Epithelial cell of proximal tubule (primary cell): Measurements from ENCODE around the gene SHC1. TPM values are rescaled to one million over a fixed set of nuclear protein-coding genes. Genes with fewer than 3 reads are reported as not detected.

Source experiments
- DNase-seq: peaks from one replicate; pipeline ENCODE4 v3.0.0-alpha.2; 2011; ENCODE audit warnings: low read depth
- H3K4me3 ChIP-seq: 2 replicates; pipeline ENCODE4 v1.5.1; 2011; ENCODE audit warnings: low read depth, mild to moderate bottlenecking, low read length
- total RNA-seq: library from RNA; depleted of rRNA; stranded (reverse); fragments of >200 nt; gene quantifications from 2 replicates; pipeline ENCODE4 v1.2.3, GENCODE V29; 2015
- TF ChIP-seq, protein P1 (sequence below): conservative IDR thresholded peaks from 2 replicates; pipeline ENCODE4 v1.5.1; 2012; ENCODE audit warnings: low read depth, mild to moderate bottlenecking, low read length

SHC1 gene
- total RNA-seq, 1 donor from 2014 or later = 155 TPM

DNA sequence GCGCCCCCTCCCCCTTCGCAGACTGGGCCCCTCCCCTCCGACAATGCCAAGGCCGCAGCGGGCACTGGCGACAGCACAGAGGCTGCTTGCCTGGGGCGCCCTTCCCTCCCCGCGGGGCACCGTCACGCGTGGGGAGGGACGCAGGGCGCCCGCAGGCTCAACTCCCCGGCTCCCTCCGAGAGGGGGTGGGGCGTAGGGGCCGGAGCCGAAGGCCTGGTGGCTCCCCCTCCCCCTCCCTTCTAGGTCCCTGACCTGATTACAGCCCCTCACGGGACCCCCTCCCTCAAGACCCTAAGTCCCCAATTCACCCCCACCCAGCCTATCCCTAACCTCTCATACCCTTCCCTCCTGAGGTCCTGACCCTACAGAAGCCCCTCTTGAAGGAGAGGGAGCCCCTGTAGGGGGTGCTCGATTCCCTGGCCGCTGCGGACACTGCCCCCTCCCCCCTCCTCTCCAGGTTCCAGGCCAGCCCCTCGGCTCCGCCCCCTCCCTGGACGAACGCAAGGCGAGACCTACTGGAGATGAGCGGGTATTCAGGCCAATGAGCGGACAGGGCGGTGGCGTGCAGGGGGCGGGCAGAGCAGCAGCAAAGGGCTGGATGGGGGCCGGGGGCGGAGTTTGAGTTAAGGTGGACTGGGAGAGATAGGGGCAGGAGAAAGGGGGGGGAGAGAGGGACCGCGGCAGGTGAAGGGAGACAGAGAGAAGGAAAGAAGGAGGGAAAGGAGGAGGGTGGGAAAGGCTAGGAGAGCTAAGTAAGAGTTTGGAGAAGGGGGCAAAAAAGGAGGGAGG is 31.3 kb upstream of the SHC1 start:
- TF ChIP-seq, protein P1, sequence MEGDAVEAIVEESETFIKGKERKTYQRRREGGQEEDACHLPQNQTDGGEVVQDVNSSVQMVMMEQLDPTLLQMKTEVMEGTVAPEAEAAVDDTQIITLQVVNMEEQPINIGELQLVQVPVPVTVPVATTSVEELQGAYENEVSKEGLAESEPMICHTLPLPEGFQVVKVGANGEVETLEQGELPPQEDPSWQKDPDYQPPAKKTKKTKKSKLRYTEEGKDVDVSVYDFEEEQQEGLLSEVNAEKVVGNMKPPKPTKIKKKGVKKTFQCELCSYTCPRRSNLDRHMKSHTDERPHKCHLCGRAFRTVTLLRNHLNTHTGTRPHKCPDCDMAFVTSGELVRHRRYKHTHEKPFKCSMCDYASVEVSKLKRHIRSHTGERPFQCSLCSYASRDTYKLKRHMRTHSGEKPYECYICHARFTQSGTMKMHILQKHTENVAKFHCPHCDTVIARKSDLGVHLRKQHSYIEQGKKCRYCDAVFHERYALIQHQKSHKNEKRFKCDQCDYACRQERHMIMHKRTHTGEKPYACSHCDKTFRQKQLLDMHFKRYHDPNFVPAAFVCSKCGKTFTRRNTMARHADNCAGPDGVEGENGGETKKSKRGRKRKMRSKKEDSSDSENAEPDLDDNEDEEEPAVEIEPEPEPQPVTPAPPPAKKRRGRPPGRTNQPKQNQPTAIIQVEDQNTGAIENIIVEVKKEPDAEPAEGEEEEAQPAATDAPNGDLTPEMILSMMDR = peak; percentile 61
- DNase-seq = peak; percentile 80
- peak overlapping the region; percentile 74 for H3K4me3 ChIP-seq

DNA sequence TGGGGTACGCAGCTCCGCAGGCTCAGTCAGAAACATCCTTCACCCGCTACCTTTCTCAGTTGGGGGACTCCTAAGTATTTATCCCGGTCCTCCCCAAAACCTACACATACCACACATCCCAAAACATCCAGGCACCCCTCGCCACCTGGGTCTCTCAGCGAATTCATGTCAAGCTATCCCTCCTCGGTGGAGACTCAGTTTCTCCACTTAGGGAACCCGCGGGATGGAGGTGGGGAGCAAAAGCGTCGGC is 30.8 kb upstream of the SHC1 start:
- DNase-seq = no peak
- TF ChIP-seq, protein P1 = no peak
- peak overlapping the region; percentile 74 for H3K4me3 ChIP-seq

DNA sequence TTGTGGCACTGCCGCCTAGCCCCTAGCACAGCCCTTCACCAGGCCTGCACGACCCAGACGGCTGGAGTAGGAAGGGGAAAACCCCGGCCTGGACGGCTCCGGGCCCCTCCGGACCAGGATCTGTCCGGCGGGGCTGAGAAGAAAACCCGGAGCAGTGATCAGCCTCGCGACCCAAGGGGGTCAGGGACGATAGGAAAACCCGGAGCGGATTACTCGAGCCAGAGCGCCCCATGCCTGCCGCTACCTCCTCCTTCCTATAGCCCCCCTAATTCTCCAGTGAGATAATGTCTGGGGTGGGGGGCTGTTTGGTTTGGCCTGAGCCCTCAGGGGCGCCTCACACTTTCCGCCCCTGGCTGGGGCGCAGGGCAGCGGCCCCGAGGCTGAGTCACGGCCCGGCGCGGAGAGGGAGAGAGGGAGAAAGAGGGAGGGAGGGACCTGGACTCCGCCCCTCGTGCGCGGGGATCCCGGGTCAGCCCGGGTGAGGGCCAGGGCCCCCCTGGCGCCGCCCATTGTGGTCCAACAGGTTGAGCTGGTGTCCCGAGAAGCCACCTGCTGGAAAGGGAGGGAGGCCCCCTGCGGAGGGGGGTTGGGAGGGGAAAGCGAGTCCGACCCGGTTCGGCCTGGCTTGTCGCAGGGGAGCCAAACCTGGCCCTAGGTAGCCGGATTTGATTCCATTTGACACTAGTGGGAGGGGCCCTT is 30.3 kb upstream of the SHC1 start:
- no peak for DNase-seq
- TF ChIP-seq, protein P1 = no peak

DNA sequence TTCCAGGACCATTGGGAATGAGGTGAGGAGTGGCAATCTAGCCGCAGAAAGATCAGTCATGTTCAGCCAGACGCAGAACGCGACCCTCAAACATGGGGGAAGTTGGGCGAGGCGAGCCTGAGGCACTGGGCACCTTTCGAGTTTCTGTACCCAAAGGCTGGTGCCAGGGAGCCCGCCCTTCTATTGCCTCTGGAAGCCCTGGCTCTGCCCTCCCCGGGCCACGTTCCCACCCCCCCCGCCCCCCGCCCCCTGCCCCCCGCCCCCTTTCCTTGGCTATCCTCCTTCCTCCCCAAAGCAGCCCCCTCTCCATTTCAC is 29.8 kb upstream of the SHC1 start:
- DNase-seq = no peak
- TF ChIP-seq, protein P1 = no peak
- peak overlapping the region; percentile 74 for H3K4me3 ChIP-seq

More for the DNA sequence above, 30.3 kb upstream of the SHC1 start:
- H3K4me3 ChIP-seq = peak overlapping the region; percentile 74

DNA sequence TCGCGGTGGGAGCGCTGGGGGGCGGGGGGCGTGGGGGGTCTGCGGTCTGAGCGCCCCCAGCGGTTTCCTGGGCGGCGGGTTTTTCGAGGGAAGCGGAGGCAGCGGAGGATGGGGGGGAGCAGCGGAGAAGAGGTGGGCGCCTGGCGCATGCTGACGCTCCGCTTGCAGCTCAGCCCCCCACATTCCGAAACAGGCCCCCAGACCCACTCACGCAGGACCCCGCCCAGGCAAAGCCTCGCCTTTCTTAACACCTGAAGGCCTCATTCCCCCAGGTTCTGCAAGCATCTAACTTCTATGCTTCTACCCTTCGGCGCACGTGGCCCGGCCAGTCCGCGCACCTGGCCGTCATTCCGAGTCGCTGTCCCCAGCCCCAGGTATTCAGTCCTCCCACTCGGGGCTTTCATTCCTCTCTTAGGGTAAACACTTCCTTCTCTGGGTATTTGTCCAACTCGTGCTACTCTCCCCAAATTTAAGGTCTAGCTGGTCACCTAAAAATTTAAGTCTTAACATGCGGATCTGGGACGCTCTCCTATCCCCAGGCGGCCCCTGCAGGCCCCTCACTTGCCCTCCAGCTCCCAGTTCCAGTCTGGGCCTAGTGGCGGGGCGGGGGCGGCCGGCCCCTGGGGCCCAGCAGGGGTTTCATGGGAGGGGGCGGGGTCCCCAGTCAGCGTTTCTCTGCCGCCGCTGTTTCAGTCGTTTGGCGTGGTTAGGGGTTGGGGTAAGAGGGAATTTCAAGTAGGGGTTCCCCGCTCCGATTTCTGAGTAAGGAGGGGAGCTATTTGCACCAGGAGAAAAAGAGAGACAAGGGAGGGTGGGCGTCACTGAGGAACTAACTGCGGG is 29.2 kb upstream of the SHC1 start:
- TF ChIP-seq, protein P1 = no peak
- no peak for DNase-seq
- H3K4me3 ChIP-seq = peak overlapping the region; percentile 74

DNA sequence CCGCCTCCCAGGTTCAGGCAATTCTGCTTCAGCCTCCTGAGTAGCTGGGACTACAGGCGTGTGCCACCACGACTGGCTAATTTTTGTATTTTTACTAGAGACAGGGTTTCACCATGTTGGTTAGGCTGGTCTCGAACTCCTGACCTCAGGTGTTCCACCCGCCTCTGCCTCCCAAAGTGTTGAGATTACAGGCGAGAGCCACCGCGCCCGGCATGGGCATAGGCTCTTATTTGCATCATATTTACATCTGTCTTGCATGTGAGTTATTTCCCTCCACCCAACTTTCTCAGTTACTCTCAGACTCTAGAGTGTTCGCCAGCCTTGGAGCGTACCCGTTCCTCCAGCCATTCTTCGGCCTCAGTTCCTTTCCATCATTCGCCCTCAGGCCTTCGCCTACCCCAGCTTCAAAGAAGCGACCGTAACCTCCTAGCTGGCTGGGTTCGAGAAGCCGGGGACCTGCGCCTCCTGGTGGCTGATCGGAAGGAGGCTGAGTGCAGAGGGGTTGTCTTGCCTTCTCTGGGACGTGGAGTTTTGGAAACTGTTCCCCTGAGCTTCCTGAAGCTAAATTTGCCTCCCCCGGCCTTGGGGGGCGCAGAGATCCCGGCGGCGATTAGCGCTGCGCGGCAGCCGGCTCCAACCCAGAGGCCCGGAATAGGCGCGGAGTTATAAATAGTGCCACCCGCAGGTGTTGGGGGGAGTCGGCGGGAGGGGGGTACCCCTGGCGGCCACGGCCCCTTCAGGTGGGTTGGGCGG is 28.4 kb upstream of the SHC1 start:
- no peak for DNase-seq
- peak overlapping the region; percentile 74 for H3K4me3 ChIP-seq
- TF ChIP-seq, protein P1 = peak; percentile 96
